HepG2 (cell line): ENCODE data around the gene HHIPL1.

ENCODE experiments used
- BHLHE40 ChIP-seq: IDR thresholded peaks from 2 replicates; pipeline ENCODE4 v1.6.1; 2011; ENCODE audit warnings: low read length, improper control_type of control experiment
- CHCHD3 ChIP-seq: sonication (generic); formaldehyde crosslinking; IDR thresholded peaks from 2 replicates; pipeline ENCODE4 v1.8.0; 2022; ENCODE audit warnings: mild to moderate bottlenecking, missing genetic modification reagents, moderate library complexity
- ESRRA ChIP-seq: sonication (generic); formaldehyde crosslinking; IDR thresholded peaks from 2 replicates; pipeline ENCODE4 v1.5.1; 2020; ENCODE audit warnings: mild to moderate bottlenecking, low read depth, missing genetic modification reagents
- POLR2A ChIP-seq, 2 experiments: IDR thresholded peaks; 2 replicates each; pipeline ENCODE4 v1.6.1; 2011; ENCODE audit warnings: low read depth in 2 of 2, low read length in 2 of 2, mild to moderate bottlenecking in 1 of 2, moderate library complexity in 1 of 2; ENCODE audit not compliant: insufficient read depth in 1 of 2
- SRF ChIP-seq: IDR thresholded peaks from 2 replicates; pipeline ENCODE4 v1.6.1; 2011; ENCODE audit warnings: mild to moderate bottlenecking, low read depth, low read length, moderate library complexity
- TBP ChIP-seq: sonication (generic); formaldehyde crosslinking; IDR thresholded peaks from 2 replicates; pipeline ENCODE4 v1.5.0; 2020; ENCODE audit warnings: missing genetic modification reagents
- TP53 ChIP-seq: sonication (generic); formaldehyde crosslinking; conservative IDR thresholded peaks from 2 replicates; pipeline ENCODE4 v1.4.0; 2020; ENCODE audit warnings: missing genetic modification reagents
- ZNF121 ChIP-seq: sonication (generic); formaldehyde crosslinking; IDR thresholded peaks from 2 replicates; pipeline ENCODE4 v1.5.0; 2020; ENCODE audit warnings: mild to moderate bottlenecking, missing genetic modification reagents
- TF ChIP-seq, protein P1 (sequence below): sonication (generic); formaldehyde crosslinking; IDR thresholded peaks from 2 replicates; pipeline ENCODE4 v1.5.0; 2020; ENCODE audit warnings: mild to moderate bottlenecking, missing genetic modification reagents, moderate library complexity
- TF ChIP-seq, protein P2 (sequence below): sonication (generic); formaldehyde crosslinking; IDR thresholded peaks from 2 replicates; pipeline ENCODE4 v1.4.0; 2020; ENCODE audit warnings: mild to moderate bottlenecking, missing genetic modification reagents

DNA sequence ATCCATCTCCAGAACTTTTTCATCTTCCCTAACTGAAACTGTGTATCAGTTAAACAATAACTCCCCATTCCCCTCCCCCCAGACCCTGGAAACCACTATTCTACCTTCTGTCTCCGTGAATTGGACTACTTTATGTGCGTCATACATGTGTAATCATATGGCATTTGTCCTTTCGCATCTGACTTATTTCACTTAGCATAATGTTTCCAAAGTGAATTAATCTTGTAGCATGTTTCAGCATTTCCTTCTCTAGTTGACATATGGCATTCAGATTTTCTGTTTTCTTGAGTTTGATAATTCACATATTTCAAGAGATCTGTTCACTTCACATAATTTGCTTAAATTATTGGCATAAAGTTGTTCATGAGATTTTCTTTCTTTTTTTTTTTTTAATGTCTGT lies 49.0 kb downstream of the HHIPL1 start:
- TF ChIP-seq POLR2A (IDR thresholded peaks at IDR 0.05; ENCODE audit: insufficient read depth in 1 of 2, low read depth in 2 of 2, low read length in 2 of 2) (no peak), TBP (CRISPR knock-in tag) (no peak), TP53 (CRISPR knock-in tag) (no peak), BHLHE40 (no peak), ZNF121 (CRISPR knock-in tag) (no peak), CHCHD3 (CRISPR knock-in tag) (no peak), ESRRA (no peak), SRF (no peak)
- TF ChIP-seq, protein P1, sequence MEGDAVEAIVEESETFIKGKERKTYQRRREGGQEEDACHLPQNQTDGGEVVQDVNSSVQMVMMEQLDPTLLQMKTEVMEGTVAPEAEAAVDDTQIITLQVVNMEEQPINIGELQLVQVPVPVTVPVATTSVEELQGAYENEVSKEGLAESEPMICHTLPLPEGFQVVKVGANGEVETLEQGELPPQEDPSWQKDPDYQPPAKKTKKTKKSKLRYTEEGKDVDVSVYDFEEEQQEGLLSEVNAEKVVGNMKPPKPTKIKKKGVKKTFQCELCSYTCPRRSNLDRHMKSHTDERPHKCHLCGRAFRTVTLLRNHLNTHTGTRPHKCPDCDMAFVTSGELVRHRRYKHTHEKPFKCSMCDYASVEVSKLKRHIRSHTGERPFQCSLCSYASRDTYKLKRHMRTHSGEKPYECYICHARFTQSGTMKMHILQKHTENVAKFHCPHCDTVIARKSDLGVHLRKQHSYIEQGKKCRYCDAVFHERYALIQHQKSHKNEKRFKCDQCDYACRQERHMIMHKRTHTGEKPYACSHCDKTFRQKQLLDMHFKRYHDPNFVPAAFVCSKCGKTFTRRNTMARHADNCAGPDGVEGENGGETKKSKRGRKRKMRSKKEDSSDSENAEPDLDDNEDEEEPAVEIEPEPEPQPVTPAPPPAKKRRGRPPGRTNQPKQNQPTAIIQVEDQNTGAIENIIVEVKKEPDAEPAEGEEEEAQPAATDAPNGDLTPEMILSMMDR: no peak
- TF ChIP-seq, protein P2, sequence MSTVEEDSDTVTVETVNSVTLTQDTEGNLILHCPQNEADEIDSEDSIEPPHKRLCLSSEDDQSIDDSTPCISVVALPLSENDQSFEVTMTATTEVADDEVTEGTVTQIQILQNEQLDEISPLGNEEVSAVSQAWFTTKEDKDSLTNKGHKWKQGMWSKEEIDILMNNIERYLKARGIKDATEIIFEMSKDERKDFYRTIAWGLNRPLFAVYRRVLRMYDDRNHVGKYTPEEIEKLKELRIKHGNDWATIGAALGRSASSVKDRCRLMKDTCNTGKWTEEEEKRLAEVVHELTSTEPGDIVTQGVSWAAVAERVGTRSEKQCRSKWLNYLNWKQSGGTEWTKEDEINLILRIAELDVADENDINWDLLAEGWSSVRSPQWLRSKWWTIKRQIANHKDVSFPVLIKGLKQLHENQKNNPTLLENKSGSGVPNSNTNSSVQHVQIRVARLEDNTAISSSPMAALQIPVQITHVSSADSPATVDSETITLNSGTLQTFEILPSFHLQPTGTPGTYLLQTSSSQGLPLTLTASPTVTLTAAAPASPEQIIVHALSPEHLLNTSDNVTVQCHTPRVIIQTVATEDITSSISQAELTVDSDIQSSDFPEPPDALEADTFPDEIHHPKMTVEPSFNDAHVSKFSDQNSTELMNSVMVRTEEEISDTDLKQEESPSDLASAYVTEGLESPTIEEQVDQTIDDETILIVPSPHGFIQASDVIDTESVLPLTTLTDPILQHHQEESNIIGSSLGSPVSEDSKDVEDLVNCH (CRISPR knock-in tag): no peak
